ENCODE data around the gene SLC35F4. TPM values are rescaled to one million over a fixed set of nuclear protein-coding genes. Genes with fewer than 3 reads are reported as not detected.

The SLC35F4 gene
- total RNA-seq, 2 experiments from 2014 or later: not detected

- Mint-ChIP-seq H3K27me3 (no peaks in the 10 kb centered on the region), H3K4me1 (no peaks in the 10 kb centered on the region), H3K27ac (no peak overlapping the region), H3K4me3 (no peak overlapping the region), H3K9me3 (no peaks in the 10 kb centered on the region), H3K36me3 (ENCODE audit: low read depth) (no peaks in the 10 kb centered on the region)
- ChIA-PET POLR2A (no interaction called here), CTCF (no interaction called here)
- DNase-seq: no peak
Observed at GRCh38 chr14:57837267-57837666, 28.6 kb downstream of the SLC35F4 start.

- Mint-ChIP-seq H3K27ac (no peak overlapping the region), H3K4me3 (no peak overlapping the region), H3K27me3 (no peaks in the 10 kb centered on the region), H3K4me1 (no peaks in the 10 kb centered on the region), H3K9me3 (no peaks in the 10 kb centered on the region), H3K36me3 (ENCODE audit: low read depth) (no peaks in the 10 kb centered on the region)
- CTCF ChIA-PET: no interaction called here
- POLR2A ChIA-PET: no interaction called here
- no peak for DNase-seq
Observed at GRCh38 chr14:57835766-57836165, 30.1 kb downstream of the SLC35F4 start.

GRCh38 chr14:57834961-57835360 lies 30.9 kb downstream of the SLC35F4 start:
- DNase-seq: no peak
- Mint-ChIP-seq H3K4me1 (no peaks in the 10 kb centered on the region), H3K4me3 (no peak overlapping the region), H3K27ac (no peak overlapping the region), H3K36me3 (ENCODE audit: low read depth) (no peaks in the 10 kb centered on the region), H3K9me3 (no peaks in the 10 kb centered on the region), H3K27me3 (no peaks in the 10 kb centered on the region)
- ChIA-PET CTCF (no interaction called here), POLR2A (no interaction called here)

GRCh38 chr14:57834001-57834598 lies 31.8 kb downstream of the SLC35F4 start:
- H3K9me3 Mint-ChIP-seq: no peaks in the 10 kb centered on the region
- DNase-seq: no peak
- ChIA-PET POLR2A (no interaction called here), CTCF (no interaction called here)
- H3K4me3 Mint-ChIP-seq: no peak overlapping the region
- no peak overlapping the region for H3K27ac Mint-ChIP-seq
- H3K4me1 Mint-ChIP-seq: no peaks in the 10 kb centered on the region
- H3K36me3 Mint-ChIP-seq (ENCODE audit: low read depth): no peaks in the 10 kb centered on the region
- no peaks in the 10 kb centered on the region for H3K27me3 Mint-ChIP-seq

- Mint-ChIP-seq H3K27ac (no peak overlapping the region), H3K4me1 (no peaks in the 10 kb centered on the region), H3K4me3 (no peak overlapping the region), H3K9me3 (no peaks in the 10 kb centered on the region), H3K36me3 (ENCODE audit: low read depth) (no peaks in the 10 kb centered on the region), H3K27me3 (no peaks in the 10 kb centered on the region)
- CTCF ChIA-PET: no interaction called here
- no peak for DNase-seq
- POLR2A ChIA-PET: no interaction called here
Observed at GRCh38 chr14:57833323-57833722, 32.6 kb downstream of the SLC35F4 start.

GRCh38 chr14:57831981-57832380 lies 33.9 kb downstream of the SLC35F4 start:
- H3K27ac Mint-ChIP-seq: no peak overlapping the region
- no peaks in the 10 kb centered on the region for H3K9me3 Mint-ChIP-seq
- H3K27me3 Mint-ChIP-seq: no peaks in the 10 kb centered on the region
- ChIA-PET POLR2A (no interaction called here), CTCF (no interaction called here)
- DNase-seq: no peak
- H3K4me3 Mint-ChIP-seq: no peak overlapping the region
- no peaks in the 10 kb centered on the region for H3K36me3 Mint-ChIP-seq (ENCODE audit: low read depth)
- no peaks in the 10 kb centered on the region for H3K4me1 Mint-ChIP-seq

- CTCF ChIA-PET: no interaction called here
- no peaks in the 10 kb centered on the region for H3K9me3 Mint-ChIP-seq
- DNase-seq: no peak
Observed at GRCh38 chr14:57828713-57829112, 37.2 kb downstream of the SLC35F4 start.

GRCh38 chr14:57823015-57823660 lies 42.8 kb downstream of the SLC35F4 start:
- POLR2A ChIA-PET: no interaction called here
- CTCF ChIA-PET: no interaction called here
- no peaks in the 10 kb centered on the region for H3K4me1 Mint-ChIP-seq
- no peak overlapping the region for H3K4me3 Mint-ChIP-seq
- H3K36me3 Mint-ChIP-seq (ENCODE audit: low read depth): no peaks in the 10 kb centered on the region
- H3K27me3 Mint-ChIP-seq: no peaks in the 10 kb centered on the region
- DNase-seq: no peak
- H3K9me3 Mint-ChIP-seq: no peaks in the 10 kb centered on the region
- H3K27ac Mint-ChIP-seq: no peak overlapping the region

More at GRCh38 chr14:57828713-57829112, 37.2 kb downstream of the SLC35F4 start:
- POLR2A ChIA-PET: interaction anchor here (0.7 kb wide), 1 partner anchor 233 kb away, joined by 3 read pairs; no protein-coding TSS in a partner anchor
- Mint-ChIP-seq H3K27me3 (no peaks in the 10 kb centered on the region), H3K4me3 (no peak overlapping the region), H3K4me1 (no peaks in the 10 kb centered on the region), H3K36me3 (ENCODE audit: low read depth) (no peaks in the 10 kb centered on the region), H3K27ac (no peak overlapping the region)

GRCh38 chr14:57822081-57822480 lies 43.8 kb downstream of the SLC35F4 start:
- no peak overlapping the region for H3K4me3 Mint-ChIP-seq
- POLR2A ChIA-PET: no interaction called here

GRCh38 chr14:57820581-57820980 lies 45.3 kb downstream of the SLC35F4 start:
- ChIA-PET POLR2A (no interaction called here), CTCF (no interaction called here)
- Mint-ChIP-seq H3K4me3 (no peak overlapping the region), H3K9me3 (no peaks in the 10 kb centered on the region), H3K27ac (no peak overlapping the region), H3K4me1 (peaks cover 2% of the 10 kb centered on the region), H3K36me3 (ENCODE audit: low read depth) (no peaks in the 10 kb centered on the region), H3K27me3 (no peaks in the 10 kb centered on the region)
- no peak for DNase-seq

More at GRCh38 chr14:57822081-57822480, 43.8 kb downstream of the SLC35F4 start:
- Mint-ChIP-seq H3K27me3 (no peaks in the 10 kb centered on the region), H3K36me3 (ENCODE audit: low read depth) (no peaks in the 10 kb centered on the region), H3K9me3 (no peaks in the 10 kb centered on the region), H3K27ac (no peak overlapping the region), H3K4me1 (no peaks in the 10 kb centered on the region)
- CTCF ChIA-PET: no interaction called here
- no peak for DNase-seq

- ChIA-PET POLR2A (no interaction called here), CTCF (no interaction called here)
- Mint-ChIP-seq H3K9me3 (no peaks in the 10 kb centered on the region), H3K27me3 (no peaks in the 10 kb centered on the region), H3K36me3 (ENCODE audit: low read depth) (no peaks in the 10 kb centered on the region), H3K27ac (no peak overlapping the region), H3K4me1 (peaks cover 2% of the 10 kb centered on the region), H3K4me3 (no peak overlapping the region)
- DNase-seq: no peak
Observed at GRCh38 chr14:57818511-57818910, 47.4 kb downstream of the SLC35F4 start.

- H3K27ac Mint-ChIP-seq: no peak overlapping the region
- H3K4me1 Mint-ChIP-seq: peaks cover 2% of the 10 kb centered on the region
- no peaks in the 10 kb centered on the region for H3K36me3 Mint-ChIP-seq (ENCODE audit: low read depth)
- CTCF ChIA-PET: no interaction called here
- no peak for DNase-seq
- H3K27me3 Mint-ChIP-seq: no peaks in the 10 kb centered on the region
- POLR2A ChIA-PET: interaction anchor here (0.7 kb wide), 1 partner anchor 920 kb away, joined by 3 read pairs; no protein-coding TSS in a partner anchor
- no peaks in the 10 kb centered on the region for H3K9me3 Mint-ChIP-seq
- no peak overlapping the region for H3K4me3 Mint-ChIP-seq
Observed at GRCh38 chr14:57816568-57817284, 49.2 kb downstream of the SLC35F4 start.

- no peak for DNase-seq
- Mint-ChIP-seq H3K27ac (no peak overlapping the region), H3K4me3 (no peak overlapping the region), H3K4me1 (peaks cover 2% of the 10 kb centered on the region), H3K36me3 (ENCODE audit: low read depth) (no peaks in the 10 kb centered on the region), H3K9me3 (no peaks in the 10 kb centered on the region), H3K27me3 (no peaks in the 10 kb centered on the region)
- ChIA-PET CTCF (no interaction called here), POLR2A (no interaction called here)
Observed at GRCh38 chr14:57814726-57815125, 51.2 kb downstream of the SLC35F4 start.

- Mint-ChIP-seq H3K4me1 (peaks cover 2% of the 10 kb centered on the region), H3K27me3 (no peaks in the 10 kb centered on the region), H3K27ac (no peak overlapping the region), H3K4me3 (no peak overlapping the region), H3K36me3 (ENCODE audit: low read depth) (no peaks in the 10 kb centered on the region), H3K9me3 (no peaks in the 10 kb centered on the region)
- no peak for DNase-seq
- ChIA-PET POLR2A (no interaction called here), CTCF (no interaction called here)
Observed at GRCh38 chr14:57812741-57813140, 53.2 kb downstream of the SLC35F4 start.

Measured in activated CD4-positive, alpha-beta memory T cell treated with anti-CD3 and anti-CD28 coated beads, Interleukin-2, amount 10 ng/mL, durations not matched to agents 7 days and 5 days (primary cell).